KMS-11 (cell line): ENCODE data around the gene MYPOP.

ENCODE experiments used
- H2AFZ ChIP-seq: fragments of 200-600 bp; sonication (generic); 2 replicates; pipeline ENCODE4 v1.6.1; 2016; ENCODE audit warnings: antibody characterized with exemption, mixed run types, low read depth
- H3K27ac ChIP-seq: fragments of 200-600 bp; sonication (generic); 2 replicates; pipeline ENCODE4 v1.6.1; 2016; ENCODE audit warnings: mild to moderate bottlenecking, mixed run types
- H3K27me3 ChIP-seq: fragments of 200-600 bp; sonication (generic); 2 replicates; pipeline ENCODE4 v1.6.1; 2017; ENCODE audit warnings: mild to moderate bottlenecking, low read depth, mixed run types, moderate library complexity; ENCODE audit not compliant: insufficient read depth
- H3K36me3 ChIP-seq: fragments of 200-600 bp; sonication (generic); 2 replicates; pipeline ENCODE4 v1.6.1; 2017; ENCODE audit warnings: mild to moderate bottlenecking, mixed run types; ENCODE audit not compliant: insufficient read depth
- H3K4me1 ChIP-seq: fragments of 200-600 bp; sonication (generic); 2 replicates; pipeline ENCODE4 v1.6.1; 2016; ENCODE audit warnings: mild to moderate bottlenecking, low read depth, mixed run types; ENCODE audit not compliant: poor library complexity, severe bottlenecking
- H3K4me2 ChIP-seq: fragments of 200-600 bp; sonication (generic); 2 replicates; pipeline ENCODE4 v1.7.0; 2016; ENCODE audit warnings: mild to moderate bottlenecking, mixed run types
- H3K4me3 ChIP-seq: fragments of 200-600 bp; sonication (generic); IDR thresholded peaks from 2 replicates; pipeline ENCODE4 v1.6.1; 2017; ENCODE audit warnings: low read depth, low read length, mixed read lengths; ENCODE audit not compliant: insufficient read depth
- H3K79me2 ChIP-seq: fragments of 200-600 bp; sonication (generic); 2 replicates; pipeline ENCODE4 v1.6.1; 2016; ENCODE audit warnings: low read depth, mixed run types; ENCODE audit not compliant: insufficient read depth
- H3K9ac ChIP-seq: fragments of 200-600 bp; sonication (generic); 2 replicates; pipeline ENCODE4 v1.6.1; 2016; ENCODE audit warnings: mild to moderate bottlenecking, mixed run types
- H4K20me1 ChIP-seq: fragments of 200-600 bp; sonication (generic); 2 replicates; pipeline ENCODE4 v1.6.1; 2016; ENCODE audit warnings: mild to moderate bottlenecking, mixed run types; ENCODE audit not compliant: insufficient read depth
- CTCF ChIP-seq: fragments of 200-600 bp; sonication (generic); conservative IDR thresholded peaks from 2 replicates; pipeline ENCODE4 v1.6.1; 2017; ENCODE audit warnings: low read depth, mild to moderate bottlenecking, antibody characterized with exemption, low read length, moderate library complexity, mixed read lengths

The MYPOP gene

GRCh38 chr19:45876411-45877197, 25.8 kb downstream of the MYPOP start:
- H4K20me1 ChIP-seq: no peaks in the 10 kb centered on the region
- peaks cover 27% of the 10 kb centered on the region; the same call in 1 of the 2 replicates for H3K27me3 ChIP-seq
- H3K9ac ChIP-seq: no peak overlapping the region
- H3K79me2 ChIP-seq: no peaks in the 10 kb centered on the region
- H3K4me1 ChIP-seq: peaks cover 6% of the 10 kb centered on the region
- H3K27ac ChIP-seq: no peak overlapping the region
- no peak for TF ChIP-seq CTCF
- H3K36me3 ChIP-seq: no peaks in the 10 kb centered on the region
- no peak overlapping the region for H2AFZ ChIP-seq
- no peak overlapping the region for H3K4me3 ChIP-seq
- no peak overlapping the region for H3K4me2 ChIP-seq

- Histone ChIP-seq H3K4me1 (peaks cover 3% of the 10 kb centered on the region), H3K9ac (no peak overlapping the region), H4K20me1 (no peaks in the 10 kb centered on the region), H2AFZ (no peak overlapping the region), H3K79me2 (no peaks in the 10 kb centered on the region), H3K4me2 (no peak overlapping the region), H3K27ac (no peak overlapping the region), H3K36me3 (no peaks in the 10 kb centered on the region), H3K4me3 (no peak overlapping the region), H3K27me3 (peaks cover 32% of the 10 kb centered on the region; the same call in 1 of the 2 replicates)
- no peak for TF ChIP-seq CTCF
Measured at GRCh38 chr19:45876161-45876410, 26.3 kb downstream of the MYPOP start.

- Histone ChIP-seq H3K4me2 (no peak overlapping the region), H3K4me1 (peaks cover 4% of the 10 kb centered on the region), H2AFZ (no peak overlapping the region), H3K79me2 (no peaks in the 10 kb centered on the region), H3K9ac (no peak overlapping the region), H3K27ac (no peak overlapping the region), H3K4me3 (no peak overlapping the region), H4K20me1 (no peaks in the 10 kb centered on the region), H3K36me3 (no peaks in the 10 kb centered on the region), H3K27me3 (peaks cover 46% of the 10 kb centered on the region; the same call in 1 of the 2 replicates)
- no peak for TF ChIP-seq CTCF
Measured at GRCh38 chr19:45874620-45874966, 27.8 kb downstream of the MYPOP start.

- no peak overlapping the region for H3K27ac ChIP-seq
- no peak overlapping the region for H3K4me3 ChIP-seq
- H3K9ac ChIP-seq: no peak overlapping the region
- peaks cover 54% of the 10 kb centered on the region; the same call in 1 of the 2 replicates for H3K27me3 ChIP-seq
- H3K79me2 ChIP-seq: no peaks in the 10 kb centered on the region
- H3K4me1 ChIP-seq: peaks cover 4% of the 10 kb centered on the region
- H4K20me1 ChIP-seq: no peaks in the 10 kb centered on the region
- H2AFZ ChIP-seq: no peak overlapping the region
- TF ChIP-seq CTCF: no peak
- no peaks in the 10 kb centered on the region for H3K36me3 ChIP-seq
- H3K4me2 ChIP-seq: no peak overlapping the region
Measured at GRCh38 chr19:45873219-45873772, 29.1 kb downstream of the MYPOP start.
